Measurements from ENCODE around the gene CHI3L1.

DNA sequence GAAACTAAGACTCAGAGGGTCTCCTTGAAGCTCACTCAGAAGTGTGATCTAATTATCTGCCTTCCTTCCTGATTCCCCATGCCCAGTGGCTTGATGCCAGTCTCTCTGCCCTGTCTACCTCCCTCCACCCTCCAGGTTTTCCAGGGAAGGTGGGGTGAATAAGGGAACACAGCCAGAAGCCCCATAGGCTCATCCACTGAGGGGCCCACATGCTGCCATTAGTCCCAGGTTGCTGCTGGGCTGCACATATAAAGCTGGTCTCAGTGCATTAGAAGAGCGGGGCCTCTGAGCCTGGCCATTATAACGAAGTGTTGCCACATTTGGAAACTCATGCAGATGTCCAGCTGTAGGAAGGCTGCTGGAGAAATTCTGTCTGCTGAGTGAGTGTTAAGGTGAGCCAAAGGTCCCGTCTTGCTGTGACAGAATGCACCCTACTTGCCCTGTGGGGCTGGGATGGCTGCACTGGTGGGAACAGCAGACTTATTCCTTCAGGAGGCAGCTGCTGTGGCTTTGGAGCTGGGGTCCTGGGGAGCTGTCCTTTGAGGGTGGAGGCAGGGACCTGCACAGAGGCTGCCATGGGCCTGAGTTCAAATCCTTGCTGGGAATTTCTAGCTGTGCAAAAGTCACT lies 56.0 kb downstream of the CHI3L1 start:
- TF ChIP-seq POLR2A (IDR thresholded peaks at IDR 0.05) = no peak
- TF ChIP-seq, protein P1, sequence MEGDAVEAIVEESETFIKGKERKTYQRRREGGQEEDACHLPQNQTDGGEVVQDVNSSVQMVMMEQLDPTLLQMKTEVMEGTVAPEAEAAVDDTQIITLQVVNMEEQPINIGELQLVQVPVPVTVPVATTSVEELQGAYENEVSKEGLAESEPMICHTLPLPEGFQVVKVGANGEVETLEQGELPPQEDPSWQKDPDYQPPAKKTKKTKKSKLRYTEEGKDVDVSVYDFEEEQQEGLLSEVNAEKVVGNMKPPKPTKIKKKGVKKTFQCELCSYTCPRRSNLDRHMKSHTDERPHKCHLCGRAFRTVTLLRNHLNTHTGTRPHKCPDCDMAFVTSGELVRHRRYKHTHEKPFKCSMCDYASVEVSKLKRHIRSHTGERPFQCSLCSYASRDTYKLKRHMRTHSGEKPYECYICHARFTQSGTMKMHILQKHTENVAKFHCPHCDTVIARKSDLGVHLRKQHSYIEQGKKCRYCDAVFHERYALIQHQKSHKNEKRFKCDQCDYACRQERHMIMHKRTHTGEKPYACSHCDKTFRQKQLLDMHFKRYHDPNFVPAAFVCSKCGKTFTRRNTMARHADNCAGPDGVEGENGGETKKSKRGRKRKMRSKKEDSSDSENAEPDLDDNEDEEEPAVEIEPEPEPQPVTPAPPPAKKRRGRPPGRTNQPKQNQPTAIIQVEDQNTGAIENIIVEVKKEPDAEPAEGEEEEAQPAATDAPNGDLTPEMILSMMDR (IDR thresholded peaks at IDR 0.05) = no peak
